HG02623 (cell line): Measurements from ENCODE around the gene RELT.

Experiments used
- ATAC-seq: cut with Tn5 transposase; IDR thresholded peaks from one replicate; pipeline ENCODE4 v1.9.1; 2021; ENCODE audit warnings: moderate library complexity; ENCODE audit not compliant: unreplicated experiment

Gene RELT, protein sequence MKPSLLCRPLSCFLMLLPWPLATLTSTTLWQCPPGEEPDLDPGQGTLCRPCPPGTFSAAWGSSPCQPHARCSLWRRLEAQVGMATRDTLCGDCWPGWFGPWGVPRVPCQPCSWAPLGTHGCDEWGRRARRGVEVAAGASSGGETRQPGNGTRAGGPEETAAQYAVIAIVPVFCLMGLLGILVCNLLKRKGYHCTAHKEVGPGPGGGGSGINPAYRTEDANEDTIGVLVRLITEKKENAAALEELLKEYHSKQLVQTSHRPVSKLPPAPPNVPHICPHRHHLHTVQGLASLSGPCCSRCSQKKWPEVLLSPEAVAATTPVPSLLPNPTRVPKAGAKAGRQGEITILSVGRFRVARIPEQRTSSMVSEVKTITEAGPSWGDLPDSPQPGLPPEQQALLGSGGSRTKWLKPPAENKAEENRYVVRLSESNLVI

DNA sequence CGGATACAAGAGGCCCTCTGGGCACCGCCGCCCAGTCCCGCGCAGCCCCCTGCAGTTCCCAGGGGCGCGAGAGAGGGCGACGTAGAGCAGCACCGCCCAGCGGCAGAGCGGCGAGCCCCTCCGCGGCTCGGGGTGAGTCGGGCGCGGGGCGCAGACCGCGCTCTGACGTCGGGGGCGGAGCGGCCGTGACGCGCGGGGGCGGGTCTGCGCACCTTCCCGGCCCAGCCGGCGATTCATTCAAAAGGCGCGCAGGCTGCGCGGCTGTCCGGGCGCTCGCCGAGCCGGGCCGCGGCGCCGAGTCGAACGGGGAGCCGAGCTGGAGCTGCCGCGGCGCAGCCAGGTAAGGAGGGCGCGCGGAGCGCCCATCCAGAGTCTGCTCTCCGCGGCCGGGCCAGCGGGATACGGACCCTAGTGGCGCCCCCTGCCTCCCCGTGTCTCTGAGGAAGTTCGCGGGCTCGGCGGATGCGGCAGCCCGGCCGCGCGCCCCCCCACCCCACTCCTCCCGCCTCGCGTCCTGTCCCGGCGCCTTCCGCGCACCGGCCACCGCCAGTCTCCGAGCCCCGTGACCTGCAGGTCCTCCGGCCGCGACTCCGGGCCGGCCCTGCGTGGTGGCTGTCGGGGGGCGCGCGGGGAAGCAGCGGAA lies at the start of gene RELT:
TSS of gene RELT (plus strand) at position 240 of the 643 bp plus-strand sequence. CDS start 12,738 bp downstream, outside the sequence.
- ATAC-seq = peak; percentile 75

- no peak for ATAC-seq
Measured at GRCh38 chr11:73326929-73327811, 49.0 kb upstream of the RELT start.

GRCh38 chr11:73327812-73328364 lies 48.3 kb upstream of the RELT start:
- no peak for ATAC-seq

DNA sequence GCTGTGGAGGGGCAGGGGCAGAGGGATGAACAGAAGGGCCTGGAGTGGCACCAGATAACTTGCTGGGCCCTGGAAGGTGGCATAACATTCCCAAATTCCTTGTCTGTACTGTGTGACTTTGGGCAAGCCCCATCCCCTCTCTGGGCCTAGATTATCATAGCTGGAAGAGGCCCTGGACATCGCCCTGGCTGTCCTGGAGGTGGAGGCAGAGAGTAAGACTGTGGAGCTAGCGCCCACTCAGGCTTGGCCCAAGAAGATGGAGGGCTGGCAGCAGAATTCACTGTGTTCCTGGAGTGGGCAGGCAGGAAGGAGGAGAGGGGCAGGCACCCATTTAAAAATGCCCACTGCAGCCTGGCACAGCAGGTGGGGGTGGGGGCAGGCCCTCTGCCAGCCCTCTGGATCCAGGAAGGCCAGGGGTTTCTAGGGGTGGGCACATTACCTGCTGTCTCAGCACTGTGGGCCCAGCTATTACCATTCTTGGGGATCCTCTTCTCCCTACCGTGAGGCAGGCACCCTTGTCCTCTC lies 45.6 kb upstream of the RELT start:
- ATAC-seq = no peak

GRCh38 chr11:73331138-73331916 lies 44.9 kb upstream of the RELT start:
- ATAC-seq = no peak

DNA sequence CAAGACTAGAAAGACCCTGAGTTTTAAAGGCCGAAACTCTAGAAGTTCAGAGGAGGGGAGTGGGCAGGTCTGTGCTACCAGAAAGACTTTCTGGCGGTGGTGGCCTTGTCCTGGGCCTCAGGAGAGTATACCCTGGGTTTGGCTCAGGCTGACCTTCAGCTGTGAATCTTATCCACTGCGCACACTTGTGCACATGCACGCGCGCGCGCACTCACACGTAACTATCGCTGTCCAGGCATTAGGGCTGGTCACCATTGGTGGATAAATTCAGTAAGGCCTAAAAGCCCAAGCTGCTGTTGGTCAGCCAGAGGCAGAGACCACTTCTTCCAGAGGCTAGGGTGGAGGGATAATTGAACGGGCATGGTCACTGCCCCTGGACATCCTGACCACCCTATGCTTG lies 43.0 kb upstream of the RELT start:
- ATAC-seq = no peak

GRCh38 chr11:73333640-73334383 lies 42.4 kb upstream of the RELT start:
- ATAC-seq = no peak

- ATAC-seq = no peak
Measured at GRCh38 chr11:73334384-73335203, 41.6 kb upstream of the RELT start.

GRCh38 chr11:73335204-73335923 lies 40.8 kb upstream of the RELT start:
- no peak for ATAC-seq

- no peak for ATAC-seq
Measured at GRCh38 chr11:73337846-73338245, 38.4 kb upstream of the RELT start.

GRCh38 chr11:73338279-73338678 lies 37.9 kb upstream of the RELT start:
- ATAC-seq = no peak

- ATAC-seq = no peak
Measured at GRCh38 chr11:73340164-73340563, 36.0 kb upstream of the RELT start.

DNA sequence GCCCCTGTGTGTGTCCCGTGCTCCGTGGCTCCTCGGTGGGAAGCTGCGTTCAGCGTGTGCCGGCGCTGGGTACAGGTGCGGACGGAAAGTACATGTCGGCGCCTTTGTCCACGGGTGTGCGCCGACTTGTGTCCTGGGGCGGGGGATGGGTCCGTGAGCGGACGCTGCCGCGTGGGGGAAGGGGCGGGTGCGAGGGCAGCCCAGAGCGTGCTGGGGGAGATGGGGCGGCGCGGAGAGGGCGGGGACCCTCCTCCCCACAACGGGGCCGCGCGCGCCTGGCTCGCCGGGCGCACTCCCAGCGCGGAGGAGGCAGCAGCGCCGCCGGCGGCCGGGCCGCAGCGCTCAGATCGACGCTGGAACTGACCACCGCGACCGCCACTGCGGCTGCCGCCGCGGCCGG lies 33.6 kb upstream of the RELT start:
- no peak for ATAC-seq

GRCh38 chr11:73343076-73343873 lies 32.9 kb upstream of the RELT start:
- ATAC-seq = no peak

DNA sequence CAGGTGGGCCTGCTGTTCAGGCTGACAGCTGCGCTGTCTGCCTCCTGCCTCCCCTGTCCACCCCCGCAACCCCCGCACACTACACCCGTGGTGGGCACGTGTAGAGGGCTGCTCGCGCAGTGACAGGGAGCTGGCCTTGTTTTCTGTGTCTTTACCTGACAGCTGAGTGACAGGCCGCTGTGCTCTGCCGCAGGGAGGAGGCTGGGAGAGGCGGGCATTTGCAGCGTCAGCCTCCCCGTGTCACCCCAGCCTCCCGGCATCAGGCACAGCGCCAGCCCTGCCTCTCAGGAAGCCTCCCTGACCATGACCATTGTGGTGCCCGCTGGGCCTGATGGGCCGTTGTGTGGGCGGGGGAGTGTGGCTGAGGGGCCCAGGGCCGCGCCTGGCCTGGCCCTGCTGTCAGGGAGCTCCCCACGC lies 32.0 kb upstream of the RELT start:
- ATAC-seq = no peak

- no peak for ATAC-seq
Measured at GRCh38 chr11:73345481-73346160, 30.6 kb upstream of the RELT start.
